ENCODE results near the gene REV1. TPM values are rescaled to one million over a fixed set of nuclear protein-coding genes. Genes with fewer than 3 reads are reported as not detected.
"Not testable (repeated sequence)": the region's sequence is repeated elsewhere in the genome, so short reads cannot be mapped to it uniquely, and the experiment has no call there.

REV1 gene
- total RNA-seq, 4 donors from 2014 or later: 82.6 to 89.5 (median 85.3) TPM

DNA sequence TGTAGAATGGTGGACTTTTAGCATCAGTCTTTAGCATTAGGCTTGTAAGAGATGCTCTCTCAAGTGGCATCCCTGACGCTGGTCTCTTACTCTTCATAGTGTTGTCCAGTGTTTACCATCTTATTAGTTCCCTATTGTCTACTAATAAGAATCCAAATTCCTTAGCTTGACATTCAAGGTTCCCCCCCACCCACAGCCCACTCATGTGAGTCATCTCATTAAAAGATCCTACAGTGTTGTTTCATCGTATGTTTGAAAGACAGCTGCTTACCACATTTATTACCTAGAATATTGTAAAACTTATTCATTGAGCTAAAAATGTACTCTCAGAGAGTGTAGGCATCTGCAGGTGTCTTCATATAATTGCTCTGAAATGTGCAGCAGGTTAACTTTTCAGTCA, 124.2 kb downstream of the REV1 start:
- Histone ChIP-seq H3K27me3 (no peaks in the 10 kb centered on the region), H3K4me1 (no peaks in the 10 kb centered on the region), H3K4me3 (no peak overlapping the region), H3K9me3 (no peaks in the 10 kb centered on the region), H3K27ac (no peak overlapping the region), H3K36me3 (peaks cover 0 to 80% (median 0%) of the 10 kb centered on the region in 3 donors)
- no peak for TF ChIP-seq POLR2A (IDR thresholded peaks at IDR 0.05)
- TF ChIP-seq, protein P1, sequence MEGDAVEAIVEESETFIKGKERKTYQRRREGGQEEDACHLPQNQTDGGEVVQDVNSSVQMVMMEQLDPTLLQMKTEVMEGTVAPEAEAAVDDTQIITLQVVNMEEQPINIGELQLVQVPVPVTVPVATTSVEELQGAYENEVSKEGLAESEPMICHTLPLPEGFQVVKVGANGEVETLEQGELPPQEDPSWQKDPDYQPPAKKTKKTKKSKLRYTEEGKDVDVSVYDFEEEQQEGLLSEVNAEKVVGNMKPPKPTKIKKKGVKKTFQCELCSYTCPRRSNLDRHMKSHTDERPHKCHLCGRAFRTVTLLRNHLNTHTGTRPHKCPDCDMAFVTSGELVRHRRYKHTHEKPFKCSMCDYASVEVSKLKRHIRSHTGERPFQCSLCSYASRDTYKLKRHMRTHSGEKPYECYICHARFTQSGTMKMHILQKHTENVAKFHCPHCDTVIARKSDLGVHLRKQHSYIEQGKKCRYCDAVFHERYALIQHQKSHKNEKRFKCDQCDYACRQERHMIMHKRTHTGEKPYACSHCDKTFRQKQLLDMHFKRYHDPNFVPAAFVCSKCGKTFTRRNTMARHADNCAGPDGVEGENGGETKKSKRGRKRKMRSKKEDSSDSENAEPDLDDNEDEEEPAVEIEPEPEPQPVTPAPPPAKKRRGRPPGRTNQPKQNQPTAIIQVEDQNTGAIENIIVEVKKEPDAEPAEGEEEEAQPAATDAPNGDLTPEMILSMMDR (IDR thresholded peaks at IDR 0.05): no peak
- no peak for DNase-seq

DNA sequence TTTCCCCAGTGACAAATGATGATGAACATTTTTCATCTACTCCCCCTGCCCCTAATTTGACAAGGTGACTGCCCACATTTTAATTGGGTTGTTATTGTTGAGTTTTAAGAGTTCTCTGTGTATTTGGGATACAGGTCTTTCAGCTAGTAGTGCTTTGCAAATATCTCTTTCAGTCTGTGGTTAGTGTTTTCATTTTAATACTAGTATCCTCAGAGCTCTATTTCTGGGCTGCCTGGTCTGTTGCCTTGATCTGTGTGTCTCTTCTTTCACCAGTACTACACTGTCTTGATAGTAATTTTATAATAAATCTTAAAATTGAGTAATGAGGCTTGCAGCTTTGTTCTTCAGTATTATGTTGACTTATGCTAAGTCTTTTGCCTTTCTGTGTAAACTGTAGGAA, 133.0 kb downstream of the REV1 start:
- Histone ChIP-seq H3K27me3 (no peaks in the 10 kb centered on the region), H3K4me1 (no peaks in the 10 kb centered on the region), H3K27ac (no peak overlapping the region), H3K36me3 (peaks cover 0 to 5% (median 0%) of the 10 kb centered on the region in 3 donors), H3K9me3 (no peaks in the 10 kb centered on the region), H3K4me3 (no peak overlapping the region)
- no peak for DNase-seq
- no peak for TF ChIP-seq POLR2A (IDR thresholded peaks at IDR 0.05)
- TF ChIP-seq, protein P1 (IDR thresholded peaks at IDR 0.05): no peak

DNA sequence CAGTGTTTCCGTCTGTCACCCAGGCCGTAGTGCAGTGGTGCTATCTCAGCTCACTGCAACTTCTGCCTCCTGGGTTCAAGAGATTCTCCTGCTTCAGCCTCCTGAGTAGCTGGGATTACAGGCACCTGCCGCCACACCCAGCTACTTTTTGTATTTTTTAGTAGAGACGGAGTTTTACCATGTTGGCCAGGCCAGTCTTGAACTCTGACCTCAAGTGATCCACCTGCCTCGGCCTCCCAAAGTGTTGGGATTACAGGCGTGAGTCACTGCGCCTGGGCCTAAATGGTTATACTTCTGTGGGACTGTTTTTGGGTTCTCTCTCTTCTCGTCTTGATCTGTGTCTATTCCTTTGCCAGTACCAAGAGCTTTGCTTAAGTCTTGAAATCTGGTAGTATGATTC, 135.0 kb downstream of the REV1 start:
- H3K9me3 ChIP-seq, H3K36me3 ChIP-seq, DNase-seq, H3K4me1 ChIP-seq, H3K27ac ChIP-seq, H3K27me3 ChIP-seq, H3K4me3 ChIP-seq: not testable (repeated sequence)

DNA sequence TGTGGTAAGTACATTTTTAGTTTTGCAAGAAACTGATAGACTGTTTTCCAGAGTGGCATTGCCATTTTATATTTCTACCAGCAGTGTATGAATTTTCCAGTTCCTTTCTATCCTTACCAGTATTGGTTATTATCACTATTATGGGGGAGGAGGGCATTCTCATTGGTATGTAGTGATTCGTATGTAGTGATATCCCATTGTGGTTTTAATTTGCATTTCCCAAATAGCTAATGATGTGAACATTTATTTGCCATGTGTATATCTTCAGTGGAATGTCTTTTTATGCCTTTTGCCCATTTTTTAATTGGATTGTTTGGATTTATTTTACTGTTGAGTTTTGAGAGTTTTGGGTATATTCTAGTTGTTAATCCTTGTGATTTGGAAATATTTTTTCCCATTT, 135.7 kb downstream of the REV1 start:
- H3K4me1 ChIP-seq: no peaks in the 10 kb centered on the region
- H3K9me3 ChIP-seq: no peaks in the 10 kb centered on the region
- H3K36me3 ChIP-seq: no peaks in the 10 kb centered on the region
- no peak for TF ChIP-seq POLR2A (IDR thresholded peaks at IDR 0.05)
- TF ChIP-seq, protein P1 (IDR thresholded peaks at IDR 0.05): no peak
- DNase-seq: no peak
- H3K4me3 ChIP-seq: no peak overlapping the region
- H3K27me3 ChIP-seq: no peaks in the 10 kb centered on the region
- no peak overlapping the region for H3K27ac ChIP-seq

Other genes with a start within 250 kb of the REV1 start
- not detected for gene LYG2, start 234.4 kb downstream of the REV1 start, total RNA-seq
- 1 to 10 TPM; 2.8 to 3.8 (median 3.5) TPM for gene LYG1, start 188.8 kb downstream of the REV1 start, total RNA-seq
- gene TXNDC9, start 153.7 kb downstream of the REV1 start, total RNA-seq: 10 to 100 TPM; 39.2 to 80.0 (median 40.9) TPM
- 10 to 100 TPM; 23.6 to 40.4 (median 30.7) TPM for gene EIF5B, start 152.6 kb downstream of the REV1 start, total RNA-seq